Right cardiac atrium (tissue), 5 donors: ENCODE results near the gene MYL10. TPM values are rescaled to one million over a fixed set of nuclear protein-coding genes. Genes with fewer than 3 reads are reported as not detected.

Source experiments
- ATAC-seq, 2 donors: fragments of 200-7000 bp; cut with Tn5 transposase; one replicate each; pipeline versions ENCODE4 v1.8.0 to v1.9.1; 2020; ENCODE audit warnings: moderate library complexity in 2 of 2, mild to moderate bottlenecking in 1 of 2
- DNase-seq, 3 donors: peaks; one replicate each; pipeline ENCODE4 v3.0.0-alpha.2; 2020
- H3K27ac ChIP-seq: one replicate; pipeline ENCODE4 v1.5.1; 2013; ENCODE audit warnings: mild to moderate bottlenecking, low read length, control low read depth, moderate library complexity
- H3K27me3 ChIP-seq: one replicate; pipeline ENCODE4 v1.6.1; 2013; ENCODE audit not compliant: control insufficient read depth, insufficient read depth
- H3K4me1 ChIP-seq: one replicate; pipeline ENCODE4 v1.6.1; 2013; ENCODE audit warnings: low read length; ENCODE audit not compliant: control insufficient read depth, insufficient read depth
- H3K4me3 ChIP-seq: one replicate; pipeline ENCODE4 v1.5.1; 2013; ENCODE audit warnings: low read length, control low read depth
- H3K9me3 ChIP-seq: one replicate; pipeline ENCODE4 v1.6.1; 2013; ENCODE audit warnings: low read length; ENCODE audit not compliant: control insufficient read depth
- WGBS: extraction: QIAGEN DNeasy Blood & Tissue Kit; methylation state at CpG from one replicate; pipeline ENCODE4 v1.1.7; 2013; 5-methylcytosine and 5-hydroxymethylcytosine counted together
- intact Hi-C, 4 donors: fragments of 100-400 bp; cut with DNase I; formaldehyde crosslinking; loops; one replicate each; pipeline versions ENCODE4 v1.11.0 to v1.14.0; 2022 to 2023
- polyA plus RNA-seq: library from polyadenylated mRNA; stranded (reverse); fragments of 200-250 nt; gene quantifications from one replicate; pipeline ENCODE4 v1.2.3, GENCODE V29; 2013
- total RNA-seq, 4 donors: library from RNA; stranded (reverse); fragmentation: NEBNext Ultra II Directional; extraction: Animal tissue kit (Norgen Biotek cat#: 25700); gene quantifications; one replicate each; pipeline ENCODE4 v1.2.1, GENCODE V29; 2021
- donor health status: healthy with polysubstance abuse.
- donor health status: DM: no; HTN: yes; CAD: no.
- donor health status: DM: no; HTN: no; CAD: no.
- donor health status: DM: no; HTN: yes; CAD: no; lungs with severe emphysema.
- donor health status: DM: yes; HTN: yes; CAD: no.

Gene MYL10
- total and polyA plus RNA-seq, 5 donors = not detected

DNA sequence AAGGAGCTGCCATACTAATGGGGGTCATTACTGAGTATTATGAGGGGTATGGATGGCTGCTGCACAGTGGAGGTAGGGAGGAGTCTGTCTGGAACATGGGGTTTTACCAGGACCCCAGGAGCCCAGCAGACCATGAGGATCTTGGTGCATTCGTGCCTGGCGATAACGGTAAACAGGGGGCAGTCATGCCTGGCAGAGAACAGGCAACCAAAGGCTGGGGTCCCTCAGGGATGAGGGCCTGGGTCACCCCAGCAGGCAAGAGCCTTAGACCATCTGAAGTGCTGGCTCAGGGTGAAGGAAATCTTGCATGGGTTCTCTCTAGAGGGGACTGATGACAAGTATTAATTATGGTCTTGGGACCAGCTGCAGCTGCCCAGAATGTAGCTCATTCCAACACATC is 46.1 kb downstream of the MYL10 start:
- intact Hi-C loops = no loop called here
- 96% methylated on average over 3 of the region's 3 CpGs for WGBS
- Histone ChIP-seq H3K27me3 (no peaks in the 10 kb centered on the region), H3K4me3 (no peak overlapping the region), H3K9me3 (no peaks in the 10 kb centered on the region), H3K4me1 (no peaks in the 10 kb centered on the region), H3K27ac (no peak overlapping the region)
- no peak for DNase-seq
- no peak for ATAC-seq

DNA sequence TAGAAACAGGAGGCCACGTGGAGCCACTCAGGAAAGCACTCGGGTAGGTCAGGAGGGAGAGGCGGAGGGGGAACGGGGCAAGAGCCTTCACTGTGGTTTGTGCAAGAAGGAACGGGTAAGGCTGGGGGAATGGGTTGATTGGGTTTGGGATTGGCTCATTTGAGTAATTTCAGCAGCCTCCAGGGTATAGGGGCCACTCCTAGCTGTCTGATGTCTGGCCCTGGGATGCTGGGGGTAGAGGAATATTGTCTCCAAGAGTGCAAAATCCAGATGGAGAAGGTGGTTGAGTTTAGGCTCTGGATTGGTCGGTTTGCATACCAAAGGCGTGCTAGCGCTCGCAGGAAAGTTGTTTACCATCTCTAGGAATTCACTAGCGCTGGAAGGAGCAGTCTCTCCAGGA is 47.2 kb downstream of the MYL10 start:
- no peak for DNase-seq
- Histone ChIP-seq H3K27me3 (no peaks in the 10 kb centered on the region), H3K9me3 (no peaks in the 10 kb centered on the region), H3K4me1 (no peaks in the 10 kb centered on the region), H3K27ac (no peak overlapping the region), H3K4me3 (no peak overlapping the region)
- 69% methylated on average over 10 of the region's 10 CpGs for WGBS
- ATAC-seq = no peak
- intact Hi-C loops = no loop called here

DNA sequence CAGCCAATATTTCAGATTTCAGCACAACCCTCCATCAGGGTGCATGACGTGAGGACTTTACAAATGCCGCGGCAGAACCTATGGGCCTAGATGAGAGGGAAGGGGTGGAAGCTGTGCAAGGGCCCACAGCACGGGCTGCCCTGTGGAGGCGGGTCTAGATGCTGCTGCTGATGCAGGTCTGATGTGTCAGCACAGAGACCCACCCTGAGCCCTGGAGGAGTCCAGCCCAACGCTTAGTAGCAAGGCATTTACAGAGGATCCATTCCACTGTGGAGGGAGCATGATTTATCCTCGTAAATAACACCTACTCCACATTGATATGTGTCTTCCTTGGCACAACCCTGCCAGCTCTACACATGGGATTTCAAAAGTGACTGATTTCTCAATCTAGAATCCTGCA is 48.5 kb downstream of the MYL10 start:
- Histone ChIP-seq H3K4me3 (no peak overlapping the region), H3K27ac (no peak overlapping the region), H3K9me3 (no peaks in the 10 kb centered on the region), H3K27me3 (no peaks in the 10 kb centered on the region), H3K4me1 (no peaks in the 10 kb centered on the region)
- intact Hi-C loops = no loop called here
- WGBS = 89% methylated on average over 7 of the region's 7 CpGs
- DNase-seq (no peak), ATAC-seq (no peak)

GRCh38 chr7:101578552-101578951 is 50.5 kb downstream of the MYL10 start:
- ATAC-seq (no peak), DNase-seq (no peak)
- no peaks in the 10 kb centered on the region for H3K4me1 ChIP-seq
- WGBS = 58% methylated on average over 1 of the region's 1 CpG
- intact Hi-C loops = no loop called here
- H3K27ac ChIP-seq = no peak overlapping the region
- no peaks in the 10 kb centered on the region for H3K27me3 ChIP-seq
- no peaks in the 10 kb centered on the region for H3K9me3 ChIP-seq
- H3K4me3 ChIP-seq = no peak overlapping the region

GRCh38 chr7:101576998-101577397 is 52.1 kb downstream of the MYL10 start:
- no peak for ATAC-seq
- no peak overlapping the region for H3K27ac ChIP-seq
- no peak for DNase-seq
- WGBS = 92% methylated on average over 3 of the region's 3 CpGs
- H3K4me3 ChIP-seq = no peak overlapping the region
- no peaks in the 10 kb centered on the region for H3K9me3 ChIP-seq
- H3K27me3 ChIP-seq = no peaks in the 10 kb centered on the region
- intact Hi-C loops = no loop called here
- no peaks in the 10 kb centered on the region for H3K4me1 ChIP-seq

GRCh38 chr7:101575721-101576120 is 53.4 kb downstream of the MYL10 start:
- ATAC-seq = no peak
- H3K9me3 ChIP-seq = no peaks in the 10 kb centered on the region
- no peak overlapping the region for H3K4me3 ChIP-seq
- H3K4me1 ChIP-seq = no peaks in the 10 kb centered on the region
- H3K27me3 ChIP-seq = no peaks in the 10 kb centered on the region
- intact Hi-C loops = no loop called here
- no peak overlapping the region for H3K27ac ChIP-seq
- no peak for DNase-seq

GRCh38 chr7:101575168-101575567 is 53.9 kb downstream of the MYL10 start:
- no peaks in the 10 kb centered on the region for H3K9me3 ChIP-seq
- no peak overlapping the region for H3K27ac ChIP-seq
- H3K4me1 ChIP-seq = no peaks in the 10 kb centered on the region
- ATAC-seq (no peak), DNase-seq (no peak)
- intact Hi-C loops = no loop called here
- 46% methylated on average over 2 of the region's 2 CpGs for WGBS
- no peaks in the 10 kb centered on the region for H3K27me3 ChIP-seq
- no peak overlapping the region for H3K4me3 ChIP-seq

DNA sequence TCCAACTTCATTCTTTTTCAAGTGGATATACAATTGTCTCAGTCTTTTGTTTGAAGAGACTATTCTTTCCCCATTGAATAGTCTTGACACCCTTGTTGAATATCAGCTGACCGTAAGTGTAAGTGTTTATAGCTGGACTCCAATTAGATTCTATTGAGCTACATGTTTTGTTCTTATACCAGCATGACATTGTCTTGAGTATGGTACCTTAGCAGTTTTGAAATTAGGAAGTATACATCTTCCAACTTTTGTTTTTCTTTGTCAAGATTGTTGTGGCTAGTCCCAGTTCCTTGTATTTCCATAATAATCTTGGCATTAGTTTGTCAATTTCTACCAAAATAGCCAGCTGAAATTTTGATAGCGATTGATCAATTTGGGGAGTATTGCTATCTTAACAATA is 56.9 kb downstream of the MYL10 start:
- Histone ChIP-seq H3K27me3 (no peaks in the 10 kb centered on the region), H3K27ac (no peak overlapping the region), H3K4me1 (no peaks in the 10 kb centered on the region), H3K9me3 (no peaks in the 10 kb centered on the region), H3K4me3 (no peak overlapping the region)
- no peak for ATAC-seq
- 94% methylated on average over 2 of the region's 2 CpGs for WGBS
- no peak for DNase-seq
- intact Hi-C loops = no loop called here

DNA sequence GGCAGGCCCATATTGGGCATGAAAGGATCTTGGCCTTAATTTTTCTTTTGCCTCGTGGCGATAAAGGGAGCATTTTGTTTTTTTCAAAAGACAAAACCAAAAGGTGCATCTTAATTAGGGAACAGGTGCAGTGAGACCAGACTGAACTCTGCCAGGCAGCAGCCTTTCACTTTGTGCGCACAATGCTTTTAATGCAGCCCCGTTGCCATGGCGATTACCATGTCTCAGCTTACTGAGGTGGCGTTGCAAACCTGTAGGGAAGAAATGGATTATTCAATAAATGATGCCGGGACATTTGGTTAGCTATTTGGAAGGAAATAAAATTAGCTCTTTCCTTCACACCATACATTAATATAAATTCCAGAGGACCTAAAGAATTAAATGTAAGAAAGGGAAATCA is 61.9 kb downstream of the MYL10 start:
- no peak for DNase-seq
- Histone ChIP-seq H3K4me1 (no peaks in the 10 kb centered on the region), H3K27ac (no peak overlapping the region), H3K4me3 (no peak overlapping the region), H3K9me3 (no peaks in the 10 kb centered on the region), H3K27me3 (no peaks in the 10 kb centered on the region)
- WGBS = 92% methylated on average over 7 of the region's 7 CpGs
- intact Hi-C loops = no loop called here
- ATAC-seq = no peak

DNA sequence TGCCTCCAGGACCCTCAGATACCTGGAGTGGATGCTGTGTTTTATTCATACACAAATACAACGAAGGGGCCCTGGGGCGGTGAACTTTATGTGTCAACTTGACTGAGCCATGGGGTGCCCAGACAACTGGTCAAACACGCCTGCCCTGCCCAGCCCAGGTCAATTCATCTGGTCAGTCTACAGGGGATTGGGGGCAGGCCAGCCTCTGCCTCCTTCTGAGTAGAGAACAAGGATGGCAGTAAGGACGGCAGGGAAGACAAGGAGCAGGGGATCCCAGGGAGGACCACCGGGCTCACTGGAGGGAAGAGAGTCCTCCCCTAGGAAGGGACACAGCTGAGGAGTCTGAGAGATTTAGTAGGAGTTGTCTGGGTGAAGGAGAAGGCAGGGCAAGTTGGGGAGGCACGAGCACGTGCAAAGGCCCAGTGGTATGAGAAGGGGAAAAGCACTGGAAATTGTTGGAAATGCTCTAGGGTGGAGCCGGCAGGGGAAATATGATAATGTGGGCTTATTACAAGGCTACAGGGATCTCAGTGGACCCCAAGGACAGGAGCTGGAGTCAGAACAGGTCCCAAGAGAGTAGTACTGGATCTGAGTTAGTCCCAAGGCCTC is 63.4 kb downstream of the MYL10 start:
- ATAC-seq (no peak), DNase-seq (no peak)
- intact Hi-C loops = no loop called here
- no peaks in the 10 kb centered on the region for H3K4me1 ChIP-seq
- 90% methylated on average over 8 of the region's 8 CpGs for WGBS
- H3K4me3 ChIP-seq = no peak overlapping the region
- H3K27me3 ChIP-seq = no peaks in the 10 kb centered on the region
- no peak overlapping the region for H3K27ac ChIP-seq
- H3K9me3 ChIP-seq = no peaks in the 10 kb centered on the region

- H3K4me3 ChIP-seq = no peak overlapping the region
- 36% methylated on average over 16 of the region's 16 CpGs for WGBS
- DNase-seq (no peak), ATAC-seq (no peak)
- H3K27ac ChIP-seq = no peak overlapping the region
- no peaks in the 10 kb centered on the region for H3K27me3 ChIP-seq
- intact Hi-C loops = no loop called here
- H3K9me3 ChIP-seq = no peaks in the 10 kb centered on the region
- no peaks in the 10 kb centered on the region for H3K4me1 ChIP-seq
Observed at GRCh38 chr7:101564778-101565211, 64.3 kb downstream of the MYL10 start.
